ENCODE results near the gene PALD1.
"Not testable (repeated sequence)": the region's sequence is repeated elsewhere in the genome, so short reads cannot be mapped to it uniquely, and the experiment has no call there.

The PALD1 gene

GRCh38 chr10:70481105-70481504 lies 2.5 kb downstream of the PALD1 start:
- TF ChIP-seq CTCF (IDR thresholded peaks at IDR 0.05; ENCODE audit: control insufficient read depth, insufficient read depth, low read depth, low read length, missing control alignments): no peak
- no peak for DNase-seq (ENCODE audit: low read depth)
- H3K4me3 ChIP-seq (ENCODE audit: control insufficient read depth, low read depth, low read length): no peak overlapping the region

- no peak overlapping the region for H3K4me3 ChIP-seq (ENCODE audit: control insufficient read depth, low read depth, low read length)
- TF ChIP-seq CTCF (IDR thresholded peaks at IDR 0.05; ENCODE audit: control insufficient read depth, insufficient read depth, low read depth, low read length, missing control alignments): no peak
- DNase-seq (ENCODE audit: low read depth): no peak
Measured at GRCh38 chr10:70481831-70482530, 3.4 kb downstream of the PALD1 start.

- no peak overlapping the region for H3K4me3 ChIP-seq (ENCODE audit: control insufficient read depth, low read depth, low read length)
- TF ChIP-seq CTCF (IDR thresholded peaks at IDR 0.05; ENCODE audit: control insufficient read depth, insufficient read depth, low read depth, low read length, missing control alignments): no peak
- no peak for DNase-seq (ENCODE audit: low read depth)
Measured at GRCh38 chr10:70482982-70483760, 4.6 kb downstream of the PALD1 start.

GRCh38 chr10:70483872-70484271 lies 5.3 kb downstream of the PALD1 start:
- DNase-seq (ENCODE audit: low read depth); H3K4me3 ChIP-seq (ENCODE audit: control insufficient read depth, low read depth, low read length): not testable (repeated sequence)

GRCh38 chr10:70487824-70488223 lies 9.3 kb downstream of the PALD1 start:
- H3K4me3 ChIP-seq (ENCODE audit: control insufficient read depth, low read depth, low read length): no peak overlapping the region
- DNase-seq (ENCODE audit: low read depth): no peak
- TF ChIP-seq CTCF (IDR thresholded peaks at IDR 0.05; ENCODE audit: control insufficient read depth, insufficient read depth, low read depth, low read length, missing control alignments): no peak

GRCh38 chr10:70490142-70490541 lies 11.6 kb downstream of the PALD1 start:
- TF ChIP-seq CTCF (IDR thresholded peaks at IDR 0.05; ENCODE audit: control insufficient read depth, insufficient read depth, low read depth, low read length, missing control alignments): no peak
- DNase-seq (ENCODE audit: low read depth): no peak
- H3K4me3 ChIP-seq (ENCODE audit: control insufficient read depth, low read depth, low read length): no peak overlapping the region

- DNase-seq (ENCODE audit: low read depth): no peak
- no peak overlapping the region for H3K4me3 ChIP-seq (ENCODE audit: control insufficient read depth, low read depth, low read length)
- no peak for TF ChIP-seq CTCF (IDR thresholded peaks at IDR 0.05; ENCODE audit: control insufficient read depth, insufficient read depth, low read depth, low read length, missing control alignments)
Measured at GRCh38 chr10:70491614-70492013, 13.0 kb downstream of the PALD1 start.

Data from AG09309 (cell line).